Hepatocyte (in vitro differentiated cells): ENCODE data around the gene ARHGAP45.

Experiments
- EZH2phosphoT487 ChIP-seq: fragments of 200-600 bp; sonication (generic); IDR thresholded peaks from one replicate; pipeline ENCODE4 v1.6.1; 2018; ENCODE audit warnings: antibody characterized with exemption, mild to moderate bottlenecking, low read depth, moderate library complexity; ENCODE audit not compliant: unreplicated experiment, severe bottlenecking
- TF ChIP-seq, protein P1 (sequence below): fragments of 200-600 bp; sonication (generic); IDR thresholded peaks from 2 replicates; pipeline ENCODE4 v1.5.1; 2016; ENCODE audit warnings: antibody characterized with exemption, mild to moderate bottlenecking; ENCODE audit not compliant: poor library complexity

DNA sequence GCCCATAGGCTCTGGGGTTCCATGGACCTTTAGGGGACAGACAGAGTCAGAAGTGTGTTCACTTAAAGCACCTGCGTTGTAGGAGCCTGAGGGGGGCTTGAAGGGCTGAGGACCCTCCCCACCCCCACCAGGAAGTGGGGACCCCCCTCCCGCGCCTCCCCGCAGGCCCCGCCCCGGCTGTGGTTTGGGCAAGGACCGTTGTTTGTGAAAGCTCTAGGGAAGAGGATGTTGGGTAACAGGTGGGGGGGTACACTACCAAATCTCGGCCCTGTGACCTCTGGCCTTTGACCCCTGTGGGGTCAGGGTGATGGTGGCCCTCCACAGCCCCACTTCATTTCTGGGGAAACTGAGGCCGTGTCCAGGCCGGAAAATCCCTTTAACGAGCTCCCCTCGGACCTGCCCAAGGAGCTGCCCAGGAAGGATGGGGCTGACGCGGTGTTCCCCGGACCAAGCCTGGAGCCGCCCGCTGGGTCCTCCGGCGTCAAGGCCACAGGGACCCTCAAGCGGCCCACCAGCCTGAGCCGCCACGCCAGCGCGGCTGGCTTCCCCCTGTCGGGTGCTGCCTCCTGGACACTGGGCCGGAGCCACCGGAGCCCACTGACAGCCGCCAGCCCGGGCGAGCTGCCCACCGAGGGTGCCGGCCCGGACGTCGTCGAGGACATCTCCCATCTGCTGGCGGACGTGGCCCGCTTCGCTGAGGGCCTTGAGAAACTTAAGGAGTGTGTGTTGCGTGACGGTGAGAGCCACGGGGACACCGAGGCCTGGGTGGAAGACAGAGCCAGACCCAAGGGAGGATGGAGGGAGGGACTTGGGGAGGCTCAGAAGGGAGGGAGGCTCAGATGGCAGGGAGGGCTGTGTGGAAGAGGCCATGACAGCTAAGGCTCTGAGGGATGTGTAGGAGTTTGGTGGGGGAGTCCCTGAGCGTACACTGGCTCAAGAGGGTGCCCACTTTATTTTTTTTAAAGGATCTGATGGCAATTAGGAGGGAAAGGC, 1.3 kb downstream of the ARHGAP45 start:
- TF ChIP-seq, protein P1, sequence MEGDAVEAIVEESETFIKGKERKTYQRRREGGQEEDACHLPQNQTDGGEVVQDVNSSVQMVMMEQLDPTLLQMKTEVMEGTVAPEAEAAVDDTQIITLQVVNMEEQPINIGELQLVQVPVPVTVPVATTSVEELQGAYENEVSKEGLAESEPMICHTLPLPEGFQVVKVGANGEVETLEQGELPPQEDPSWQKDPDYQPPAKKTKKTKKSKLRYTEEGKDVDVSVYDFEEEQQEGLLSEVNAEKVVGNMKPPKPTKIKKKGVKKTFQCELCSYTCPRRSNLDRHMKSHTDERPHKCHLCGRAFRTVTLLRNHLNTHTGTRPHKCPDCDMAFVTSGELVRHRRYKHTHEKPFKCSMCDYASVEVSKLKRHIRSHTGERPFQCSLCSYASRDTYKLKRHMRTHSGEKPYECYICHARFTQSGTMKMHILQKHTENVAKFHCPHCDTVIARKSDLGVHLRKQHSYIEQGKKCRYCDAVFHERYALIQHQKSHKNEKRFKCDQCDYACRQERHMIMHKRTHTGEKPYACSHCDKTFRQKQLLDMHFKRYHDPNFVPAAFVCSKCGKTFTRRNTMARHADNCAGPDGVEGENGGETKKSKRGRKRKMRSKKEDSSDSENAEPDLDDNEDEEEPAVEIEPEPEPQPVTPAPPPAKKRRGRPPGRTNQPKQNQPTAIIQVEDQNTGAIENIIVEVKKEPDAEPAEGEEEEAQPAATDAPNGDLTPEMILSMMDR: no peak
- TF ChIP-seq EZH2phosphoT487: no peak
